Upper lobe of left lung (tissue), 6 donors: ENCODE data around the gene TBCA. TPM values are rescaled to one million over a fixed set of nuclear protein-coding genes. Genes with fewer than 3 reads are reported as not detected.

Experiments
- ATAC-seq, 2 donors: fragments of 200-7000 bp; cut with Tn5 transposase; one replicate each; pipeline ENCODE4 v1.9.1; 2022; ENCODE audit warnings: mild to moderate bottlenecking in 2 of 2, moderate library complexity in 2 of 2; ENCODE audit not compliant: low FRiP score in 2 of 2
- DNase-seq, 2 donors: peaks; one replicate each; pipeline ENCODE4 v3.0.0-alpha.2; 2019 to 2020
- H3K27ac ChIP-seq, 4 donors: fragments of 200-600 bp; sonication (generic); one replicate each; pipeline ENCODE4 v1.5.1; 2016 to 2019
- H3K27me3 ChIP-seq, 4 donors: fragments of 200-600 bp; sonication (generic); one replicate each; pipeline ENCODE4 v1.5.1; 2017 to 2019
- H3K36me3 ChIP-seq, 4 donors: fragments of 200-600 bp; sonication (generic); one replicate each; pipeline ENCODE4 v1.5.1; 2016 to 2019
- H3K4me1 ChIP-seq, 4 donors: fragments of 200-600 bp; sonication (generic); one replicate each; pipeline ENCODE4 v1.5.1; 2018 to 2019
- H3K4me3 ChIP-seq, 4 donors: fragments of 200-600 bp; sonication (generic); one replicate each; pipeline ENCODE4 v1.5.1; 2017 to 2019; ENCODE audit warnings: mild to moderate bottlenecking in 2 of 4, moderate library complexity in 1 of 4
- H3K9me3 ChIP-seq, 4 donors: fragments of 200-600 bp; sonication (generic); one replicate each; pipeline ENCODE4 v1.5.1; 2018 to 2019
- CTCF ChIP-seq, 6 experiments: fragments of 450-650 bp in 4 of 6; fragments of 200-600 bp in 2 of 6; sonication (generic) in 2 of 6; IDR thresholded peaks; one replicate each; pipeline ENCODE4 v1.5.1; 2016 to 2019; ENCODE audit warnings: antibody characterized with exemption in 6 of 6
- EP300 ChIP-seq, 4 donors: sonication (generic); formaldehyde crosslinking; IDR thresholded peaks; one replicate each; pipeline ENCODE4 v1.5.1; 2017; ENCODE audit warnings: antibody characterized with exemption in 4 of 4, control low read depth in 2 of 4
- POLR2A ChIP-seq, 4 donors: fragments of 450-650 bp; IDR thresholded peaks; one replicate each; pipeline ENCODE4 v1.5.1; 2016 to 2017; ENCODE audit warnings: antibody characterized with exemption in 4 of 4, mild to moderate bottlenecking in 2 of 4
- POLR2AphosphoS5 ChIP-seq, 2 donors: sonication (generic); formaldehyde crosslinking; IDR thresholded peaks; one replicate each; pipeline ENCODE4 v1.5.1; 2017; ENCODE audit warnings: antibody characterized with exemption in 2 of 2
- WGBS, 2 donors: methylation state at CpG; one replicate each; pipeline ENCODE4 v1.1.5; 2017 to 2018; 5-methylcytosine and 5-hydroxymethylcytosine counted together
- total RNA-seq, 6 donors: library from RNA; depleted of rRNA in 4 of 6; stranded (reverse); fragments of >200 nt in 4 of 6; gene quantifications; one replicate each; pipeline versions ENCODE4 v1.1.0 to v1.2.1, GENCODE V29; 2016 to 2021
- donor health status: DM: no; HTN: no; CAD: no; lungs with moderate emphysema.
- donor health status: DM: no; HTN: yes; CAD: no; lungs with severe emphysema.

Gene TBCA
- total RNA-seq, 6 donors from 2014 or later: 69.2 to 163 (median 124) TPM

DNA sequence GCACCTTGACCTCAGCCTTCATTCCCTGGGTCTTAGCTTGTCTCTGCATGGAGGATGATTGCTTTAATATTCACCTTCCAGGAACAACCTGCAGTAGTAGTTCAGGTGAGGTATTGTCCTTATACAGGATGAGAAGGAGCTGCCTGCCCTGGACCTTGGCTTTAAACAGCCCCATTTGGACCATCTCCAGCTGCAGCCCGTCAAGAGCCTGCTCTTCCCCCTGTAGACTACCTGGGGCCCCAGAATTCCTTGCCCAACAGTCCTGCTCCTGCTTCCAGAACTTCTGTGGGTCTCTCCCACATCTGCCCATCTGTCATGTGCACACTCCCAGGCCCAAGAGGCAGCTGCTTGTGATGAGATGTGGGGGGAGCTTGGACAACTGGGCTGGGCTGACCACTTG lies 125.5 kb downstream of the TBCA start:
- DNase-seq: no peak
- H3K27me3 ChIP-seq: peaks cover 0 to 10% (median 2%) of the 10 kb centered on the region in 4 donors
- no peaks in the 10 kb centered on the region for H3K9me3 ChIP-seq
- H3K4me3 ChIP-seq: no peak overlapping the region
- no peak for ATAC-seq
- H3K36me3 ChIP-seq: no peaks in the 10 kb centered on the region
- H3K27ac ChIP-seq: no peak overlapping the region
- 19 to 75% methylated on average over 1 of the region's 1 CpG for WGBS, 2 donors
- peaks cover 0 to 3% (median 1%) of the 10 kb centered on the region in 4 donors for H3K4me1 ChIP-seq
- TF ChIP-seq CTCF (IDR thresholded peaks at IDR 0.05) (no peak), POLR2AphosphoS5 (IDR thresholded peaks at IDR 0.05) (no peak), EP300 (IDR thresholded peaks at IDR 0.05) (no peak)

- 90% methylated on average over 2 of the region's 2 CpGs for WGBS, 2 donors
- TF ChIP-seq POLR2A (IDR thresholded peaks at IDR 0.05) (no peak), CTCF (IDR thresholded peaks at IDR 0.05) (no peak), POLR2AphosphoS5 (IDR thresholded peaks at IDR 0.05) (no peak), EP300 (IDR thresholded peaks at IDR 0.05) (no peak)
These were observed 126.4 kb downstream of the TBCA start for GRCh38 chr5:77649776-77650175.

GRCh38 chr5:77645995-77646639 lies 130.0 kb downstream of the TBCA start:
- H3K9me3 ChIP-seq: no peaks in the 10 kb centered on the region
- DNase-seq (no peak), ATAC-seq (no peak)
- no peaks in the 10 kb centered on the region for H3K36me3 ChIP-seq
- peaks cover 0 to 49% (median 26%) of the 10 kb centered on the region in 4 donors for H3K27me3 ChIP-seq
- TF ChIP-seq EP300 (IDR thresholded peaks at IDR 0.05) (no peak), POLR2A (IDR thresholded peaks at IDR 0.05) (no peak), POLR2AphosphoS5 (IDR thresholded peaks at IDR 0.05) (no peak), CTCF (IDR thresholded peaks at IDR 0.05) (no peak)
- WGBS, 2 donors: 49 to 52% methylated on average over 11 of the region's 11 CpGs
- H3K4me1 ChIP-seq: peaks cover 10 to 28% (median 20%) of the 10 kb centered on the region in 4 donors
- H3K27ac ChIP-seq: no peak overlapping the region
- peak overlapping the region in 1 of 4 donors; percentile 3 for H3K4me3 ChIP-seq

More at GRCh38 chr5:77649776-77650175, 126.4 kb downstream of the TBCA start:
- H3K4me1 ChIP-seq: peaks cover 5 to 12% (median 9%) of the 10 kb centered on the region in 4 donors
- H3K27ac ChIP-seq: no peak overlapping the region
- H3K9me3 ChIP-seq: no peaks in the 10 kb centered on the region
- DNase-seq (no peak), ATAC-seq (no peak)
- no peaks in the 10 kb centered on the region for H3K36me3 ChIP-seq
- peaks cover 0 to 17% (median 5%) of the 10 kb centered on the region in 4 donors for H3K27me3 ChIP-seq
- no peak overlapping the region for H3K4me3 ChIP-seq

DNA sequence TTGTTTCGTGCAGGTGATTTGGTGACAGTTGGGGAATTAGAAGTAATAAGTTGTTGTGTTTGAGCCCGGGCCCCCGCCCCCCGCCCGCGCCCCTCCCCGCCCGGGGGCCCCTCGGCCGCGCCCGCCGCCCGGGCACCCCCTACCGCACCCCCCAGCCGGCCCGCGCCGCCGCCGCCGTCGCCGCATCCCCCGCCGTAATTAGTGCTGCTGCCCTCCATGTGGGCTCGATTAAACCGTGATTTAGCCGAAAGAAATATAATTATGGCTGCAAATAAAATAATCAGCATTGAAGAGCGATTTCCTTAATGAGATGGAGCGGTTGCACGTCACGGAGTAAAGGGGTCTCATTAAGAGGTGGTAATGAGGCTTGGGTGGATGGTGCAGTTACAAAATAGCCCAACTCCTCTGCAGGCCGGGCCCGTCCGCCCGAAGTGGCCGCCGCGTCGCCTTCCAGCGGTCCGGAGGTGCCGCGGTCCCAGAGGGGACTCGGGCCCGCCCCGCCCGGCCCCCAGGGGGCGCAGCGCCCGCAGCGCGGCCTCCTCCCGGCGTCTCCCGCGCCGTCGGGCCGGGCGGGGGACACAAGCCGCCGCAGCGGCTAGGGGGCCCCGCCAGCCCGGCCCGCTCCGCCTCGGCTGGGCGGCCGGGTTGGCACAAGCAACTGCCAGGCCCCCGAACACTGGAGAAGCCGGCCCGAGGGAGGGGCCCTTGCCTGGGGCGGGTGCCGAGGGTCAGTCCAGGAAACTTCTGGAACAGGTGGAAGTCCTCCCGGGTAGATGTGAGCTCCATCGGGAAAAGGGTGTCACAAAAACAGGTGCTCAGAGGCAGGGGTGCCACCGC lies 130.8 kb downstream of the TBCA start:
- peak overlapping the region in 3 of 4 donors; percentile 19 to 36 (median 23) for H3K4me3 ChIP-seq
- ATAC-seq: peak in 1 of 2 donors; percentile 58
- no peak overlapping the region for H3K27ac ChIP-seq
- peak in 1 of 2 donors; percentile 91 for DNase-seq
- H3K4me1 ChIP-seq: peaks cover 10 to 35% (median 24%) of the 10 kb centered on the region in 4 donors
- H3K9me3 ChIP-seq: no peaks in the 10 kb centered on the region
- no peaks in the 10 kb centered on the region for H3K36me3 ChIP-seq
- TF ChIP-seq CTCF (IDR thresholded peaks at IDR 0.05) (peak; percentile 54 to 77 (median 64)), POLR2AphosphoS5 (IDR thresholded peaks at IDR 0.05) (no peak)
- WGBS, 2 donors: 4% methylated on average over 23 to 57 of the region's 80 CpGs
- peaks cover 0 to 57% (median 31%) of the 10 kb centered on the region in 4 donors for H3K27me3 ChIP-seq
